ENCODE measurements around the gene WFDC10A.
"Not testable (repeated sequence)": the region's sequence is repeated elsewhere in the genome, so short reads cannot be mapped to it uniquely, and the experiment has no call there.

WFDC10A gene

DNA sequence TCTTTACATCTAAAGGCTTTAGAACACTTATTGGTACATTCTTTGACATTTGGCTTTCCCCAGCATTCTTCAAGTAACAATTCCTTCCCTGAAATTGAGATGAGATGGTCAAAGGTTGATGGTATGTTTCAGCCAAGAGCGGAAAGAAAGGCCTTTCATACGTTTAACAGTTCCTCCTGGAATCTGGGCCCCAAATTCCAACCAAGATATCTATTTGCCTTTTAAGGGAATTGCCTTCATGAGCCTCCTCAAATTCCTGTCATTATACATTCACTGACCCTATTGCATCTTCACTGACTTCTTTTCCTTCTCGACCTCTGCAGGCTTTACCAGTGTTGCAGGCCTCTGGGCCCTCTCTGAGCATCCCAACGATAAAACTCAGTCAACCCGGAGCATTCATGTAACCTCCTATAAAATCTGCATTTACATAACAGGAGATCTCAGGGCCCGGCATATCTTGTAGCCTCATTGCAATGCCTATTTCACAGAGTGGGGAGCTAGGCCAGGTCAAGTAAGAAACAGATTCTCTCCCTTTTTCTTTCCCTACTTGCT is 19.8 kb downstream of the WFDC10A start:
- DNase-seq, result no peak

DNA sequence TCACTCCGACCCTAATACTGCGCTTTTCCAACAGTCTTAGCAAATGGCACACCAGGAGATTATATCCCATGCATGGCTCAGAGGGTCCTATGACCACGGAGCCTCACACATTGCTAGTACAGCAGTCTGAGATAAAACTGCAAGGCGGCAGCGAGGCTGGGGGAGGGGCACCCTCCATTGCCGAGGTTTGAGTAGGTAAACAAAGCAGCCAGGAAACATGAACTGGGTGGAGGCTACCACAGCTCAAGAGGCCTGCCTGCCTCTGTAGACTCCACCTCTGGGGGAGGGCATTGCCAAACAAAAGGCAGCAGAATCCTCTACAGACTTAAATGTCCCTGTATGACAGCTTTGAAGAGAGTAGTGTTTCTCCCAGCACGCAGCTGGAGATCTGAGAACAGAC is 22.2 kb downstream of the WFDC10A start:
- DNase-seq, result not testable (repeated sequence)

DNA sequence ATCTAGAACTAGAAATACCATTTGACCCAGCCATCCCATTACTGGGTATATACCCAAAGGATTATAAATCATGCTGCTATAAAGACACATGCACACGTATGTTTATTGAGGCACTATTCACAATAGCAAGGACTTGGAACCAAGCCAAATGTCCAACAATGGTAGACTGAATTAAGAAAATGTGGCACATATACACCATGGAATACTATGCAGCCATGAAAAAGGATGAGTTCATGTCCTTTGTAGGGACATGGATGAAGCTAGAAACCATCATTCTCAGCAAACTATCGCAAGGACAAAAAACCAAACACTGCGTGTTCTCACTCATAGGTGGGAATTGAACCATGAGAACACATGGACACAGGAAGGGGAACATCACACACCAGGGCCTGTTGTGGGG is 27.5 kb downstream of the WFDC10A start:
- DNase-seq, result not testable (repeated sequence)

DNA sequence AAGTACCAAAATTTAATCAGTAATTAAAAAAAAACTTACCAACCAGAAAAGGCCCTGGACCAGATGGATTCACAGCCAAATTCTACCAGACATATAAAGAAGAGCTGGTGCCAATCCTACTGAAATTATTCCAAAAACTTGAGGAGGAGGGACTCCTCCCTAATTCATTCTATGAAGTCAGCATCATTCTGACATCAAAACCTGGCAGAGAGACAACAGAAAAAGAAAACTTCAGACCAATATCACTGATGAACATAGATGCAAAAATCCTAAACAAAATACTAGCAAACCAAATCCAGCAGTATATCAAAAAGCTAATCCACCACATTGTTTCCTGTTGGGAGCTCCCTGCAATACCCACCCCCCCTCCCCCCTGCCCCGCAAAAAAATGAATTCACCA is 40.6 kb downstream of the WFDC10A start, which contains the start of gene WFDC11:
TSS of gene WFDC11 (minus strand) at position 101 of the 400 bp plus-strand sequence. CDS start 19,639 bp downstream, outside the sequence.
- no peak for DNase-seq

DNA sequence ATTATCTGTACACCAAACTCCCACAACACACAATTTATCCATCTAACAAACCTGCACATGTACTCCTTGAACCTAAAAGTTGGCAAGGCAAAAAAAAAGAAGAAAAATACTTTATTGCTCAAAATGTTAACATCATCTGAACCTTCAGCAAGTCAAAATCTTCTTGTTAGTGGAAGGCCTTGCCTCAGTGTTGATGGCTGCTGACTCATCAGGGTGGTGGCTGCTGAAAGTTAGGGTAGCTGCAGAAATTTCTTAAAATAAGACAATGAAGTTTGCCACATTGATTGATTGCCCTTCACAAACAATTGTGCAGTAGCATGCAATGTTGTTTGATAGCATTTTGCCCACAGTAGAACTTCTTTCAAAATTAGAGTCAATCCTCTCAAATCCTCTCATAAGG is 43.2 kb downstream of the WFDC10A start:
- DNase-seq, result no peak

DNA sequence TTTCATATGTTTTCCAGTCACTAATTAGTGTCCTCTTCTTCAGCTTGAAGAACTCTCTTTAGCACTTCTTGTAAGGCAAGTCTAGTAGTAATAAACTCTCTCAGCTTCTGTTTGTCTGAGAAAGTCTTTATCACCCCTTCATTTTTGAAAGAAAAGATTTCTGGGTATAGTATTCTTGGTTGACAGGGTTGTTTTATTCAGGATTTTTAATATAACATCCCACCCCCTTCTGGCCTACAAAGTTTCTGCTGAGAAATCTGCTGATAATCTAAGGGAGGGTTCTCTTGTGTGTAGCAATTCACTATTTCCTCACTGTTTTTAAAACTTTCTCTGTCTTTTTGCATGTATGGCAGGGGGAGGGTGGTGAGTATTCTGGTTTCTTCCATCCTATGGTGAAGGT is 50.1 kb downstream of the WFDC10A start:
- no peak for DNase-seq

Data from effector CD8-positive, alpha-beta T cell (primary cell).